Natural killer cell (primary cell): Measurements from ENCODE around the gene GIMAP1. TPM values are rescaled to one million over a fixed set of nuclear protein-coding genes. Genes with fewer than 3 reads are reported as not detected.

Source experiments
- ATAC-seq, 3 donors: fragments of 150-1000 bp in 2 of 3; fragments of 200-7000 bp in 1 of 3; cut with Tn5 transposase; 1 replicate in 1 of 3; 2 replicates in 2 of 3; pipeline ENCODE4 v1.10.0; 2021; ENCODE audit warnings: mild to moderate bottlenecking in 2 of 3, moderate library complexity in 2 of 3
- DNase-seq, 2 donors: peaks; one replicate each; pipeline versions ENCODE4 v3.0.0 to v3.0.0-alpha.2; 2013 to 2021; ENCODE audit warnings: mixed read lengths in 1 of 2
- H3K27ac ChIP-seq: one replicate; pipeline ENCODE4 v1.5.1; 2013; ENCODE audit warnings: mild to moderate bottlenecking, low read length
- H3K27me3 ChIP-seq: one replicate; pipeline ENCODE4 v1.6.1; 2013; ENCODE audit warnings: low read length; ENCODE audit not compliant: control insufficient read depth, insufficient read depth
- H3K36me3 ChIP-seq: one replicate; pipeline ENCODE4 v1.6.1; 2013; ENCODE audit warnings: low read length; ENCODE audit not compliant: control insufficient read depth, insufficient read depth
- H3K4me1 ChIP-seq: one replicate; pipeline ENCODE4 v1.6.1; 2013; ENCODE audit warnings: low read length; ENCODE audit not compliant: control insufficient read depth, insufficient read depth
- H3K4me3 ChIP-seq: one replicate; pipeline ENCODE4 v1.5.1; 2013; ENCODE audit warnings: low read length
- H3K9me3 ChIP-seq: one replicate; pipeline ENCODE4 v1.6.1; 2013; ENCODE audit warnings: low read length; ENCODE audit not compliant: control insufficient read depth, insufficient read depth
- H3K27ac Mint-ChIP-seq, 2 donors: one replicate each; pipeline ENCODE4 v1.8.0; 2022; ENCODE audit warnings: mild to moderate bottlenecking in 2 of 2, mixed read lengths in 2 of 2, moderate library complexity in 1 of 2
- H3K27me3 Mint-ChIP-seq, 2 donors: one replicate each; pipeline ENCODE4 v1.8.0; 2022; ENCODE audit warnings: low read depth in 2 of 2, mixed read lengths in 2 of 2
- H3K36me3 Mint-ChIP-seq: one replicate; pipeline ENCODE4 v1.8.0; 2022; ENCODE audit warnings: mixed read lengths
- H3K4me1 Mint-ChIP-seq, 2 donors: one replicate each; pipeline ENCODE4 v1.8.0; 2022; ENCODE audit warnings: mixed read lengths in 2 of 2
- H3K4me3 Mint-ChIP-seq: one replicate; pipeline ENCODE4 v1.8.0; 2022; ENCODE audit warnings: mild to moderate bottlenecking, moderate library complexity, mixed read lengths
- H3K9me3 Mint-ChIP-seq, 2 donors: one replicate each; pipeline ENCODE4 v1.8.0; 2022; ENCODE audit warnings: mixed read lengths in 2 of 2
- WGBS: methylation state at CpG from one replicate; pipeline ENCODE4 v1.1.7; 2013; ENCODE audit warnings: missing lambda C conversion rate; ENCODE audit not compliant: insufficient coverage; 5-methylcytosine and 5-hydroxymethylcytosine counted together
- intact Hi-C: fragments of 100-400 bp; cut with micrococcal nuclease; formaldehyde crosslinking; loops from one replicate; pipeline ENCODE4 v1.14.2; 2022
- total RNA-seq, 4 donors: library from RNA; stranded (reverse); fragments of 120-200 nt in 1 of 4; gene quantifications; one replicate each; pipeline versions ENCODE4 v1.2.3 to v1.2.4, GENCODE V29; 2013 to 2022
- TF ChIP-seq, protein P1 (sequence below): fragments of 200-600 bp; IDR thresholded peaks from one replicate; pipeline ENCODE4 v1.8.0; 2022; ENCODE audit warnings: antibody characterized with exemption

Gene GIMAP1
- total RNA-seq, 3 donors from 2014 or later (not counting 1 experiment from before 2014, with no cell fraction given): 11.1 to 23.9 (median 13.3) TPM

DNA sequence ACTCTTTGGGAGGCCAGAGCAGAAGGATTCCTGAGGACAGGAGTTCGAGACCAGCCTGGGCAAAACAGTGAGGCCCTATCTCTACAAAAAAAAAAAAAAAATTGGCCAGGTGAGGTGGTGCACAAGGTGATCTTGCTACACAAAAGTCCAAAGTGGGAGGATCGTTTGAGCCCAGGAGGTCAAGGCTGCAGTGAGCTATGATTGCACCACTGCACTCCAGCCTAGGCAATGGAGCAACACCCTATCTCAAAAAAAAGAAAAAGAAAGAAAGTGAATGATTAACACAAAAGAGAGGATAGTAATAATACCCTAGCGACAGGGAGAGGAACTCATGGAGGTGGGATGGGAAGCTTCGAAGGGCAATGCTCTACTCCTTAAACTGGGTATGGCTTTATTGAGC lies 53.4 kb downstream of the GIMAP1 start:
- H3K4me1 ChIP-seq: no peaks in the 10 kb centered on the region
- 85% methylated on average over 3 of the region's 4 CpGs for WGBS
- Mint-ChIP-seq H3K9me3 (peaks cover 0 to 5% of the 10 kb centered on the region in 2 donors), H3K27ac (no peak overlapping the region), H3K4me3 (no peak overlapping the region), H3K36me3 (peaks cover 16% of the 10 kb centered on the region), H3K4me1 (no peaks in the 10 kb centered on the region), H3K27me3 (peaks cover 0 to 8% of the 10 kb centered on the region in 2 donors)
- H3K9me3 ChIP-seq: no peaks in the 10 kb centered on the region
- H3K36me3 ChIP-seq: no peaks in the 10 kb centered on the region
- DNase-seq (no peak), ATAC-seq (no peak)
- no peaks in the 10 kb centered on the region for H3K27me3 ChIP-seq
- intact Hi-C loops: no loop called here
- TF ChIP-seq, protein P1, sequence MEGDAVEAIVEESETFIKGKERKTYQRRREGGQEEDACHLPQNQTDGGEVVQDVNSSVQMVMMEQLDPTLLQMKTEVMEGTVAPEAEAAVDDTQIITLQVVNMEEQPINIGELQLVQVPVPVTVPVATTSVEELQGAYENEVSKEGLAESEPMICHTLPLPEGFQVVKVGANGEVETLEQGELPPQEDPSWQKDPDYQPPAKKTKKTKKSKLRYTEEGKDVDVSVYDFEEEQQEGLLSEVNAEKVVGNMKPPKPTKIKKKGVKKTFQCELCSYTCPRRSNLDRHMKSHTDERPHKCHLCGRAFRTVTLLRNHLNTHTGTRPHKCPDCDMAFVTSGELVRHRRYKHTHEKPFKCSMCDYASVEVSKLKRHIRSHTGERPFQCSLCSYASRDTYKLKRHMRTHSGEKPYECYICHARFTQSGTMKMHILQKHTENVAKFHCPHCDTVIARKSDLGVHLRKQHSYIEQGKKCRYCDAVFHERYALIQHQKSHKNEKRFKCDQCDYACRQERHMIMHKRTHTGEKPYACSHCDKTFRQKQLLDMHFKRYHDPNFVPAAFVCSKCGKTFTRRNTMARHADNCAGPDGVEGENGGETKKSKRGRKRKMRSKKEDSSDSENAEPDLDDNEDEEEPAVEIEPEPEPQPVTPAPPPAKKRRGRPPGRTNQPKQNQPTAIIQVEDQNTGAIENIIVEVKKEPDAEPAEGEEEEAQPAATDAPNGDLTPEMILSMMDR: no peak
- no peak overlapping the region for H3K27ac ChIP-seq
- no peak overlapping the region for H3K4me3 ChIP-seq

Other genes starting within 250 kb of the GIMAP1 start
- 100 to 1,000 TPM in 1 of 3 donors, 10 to 100 TPM in 2; 66.3 to 100 (median 67.6) TPM for gene GIMAP7, start 201.7 kb upstream of the GIMAP1 start, total RNA-seq
- gene GIMAP4, start 149.2 kb upstream of the GIMAP1 start, total RNA-seq: 100 to 1,000 TPM; 105 to 215 (median 124) TPM
- 100 to 1,000 TPM in 1 of 3 donors, 10 to 100 TPM in 2; 39.7 to 100 (median 51.9) TPM for gene GIMAP6, start 84.2 kb upstream of the GIMAP1 start, total RNA-seq
- 10 to 100 TPM; 47.5 to 77.5 (median 61.0) TPM for gene GIMAP2, start 30.9 kb upstream of the GIMAP1 start, total RNA-seq
- 10 to 100 TPM; 29.2 to 64.1 (median 35.3) TPM for gene GIMAP5, start 20.8 kb downstream of the GIMAP1 start, total RNA-seq
- gene TMEM176B, start 83.8 kb downstream of the GIMAP1 start, total RNA-seq: 1 to 10 TPM in 1 of 3 donors, not detected in 2; 4.0 TPM
- gene TMEM176A, start 84.2 kb downstream of the GIMAP1 start, total RNA-seq: 1 to 10 TPM in 1 of 3 donors, not detected in 2; 2.0 TPM
- not detected for gene AOC1, start 135.9 kb downstream of the GIMAP1 start, total RNA-seq